ENCODE measurements around the gene HYAL3.

Gene HYAL3

GRCh38 chr3:50340147-50340447, 40.9 kb upstream of the HYAL3 start:
- Histone ChIP-seq H3K36me3 (ENCODE audit: control insufficient read depth, insufficient read depth, low read length) (no peaks in the 10 kb centered on the region), H3K4me2 (ENCODE audit: low read length) (peak overlapping the region; percentile 41), H3K4me1 (peaks cover 22% of the 10 kb centered on the region), H3K27me3 (ENCODE audit: control insufficient read depth, insufficient read depth, low read length) (no peaks in the 10 kb centered on the region), H3K9me3 (ENCODE audit: control insufficient read depth, low read length) (no peaks in the 10 kb centered on the region), H2AFZ (no peak overlapping the region), H3K9ac (no peak overlapping the region), H3K27ac (no peak overlapping the region), H3K79me2 (no peaks in the 10 kb centered on the region), H3K4me3 (ENCODE audit: low read depth, low read length) (no peak overlapping the region)
- no peak for TF ChIP-seq CTCF (IDR thresholded peaks at IDR 0.05)

DNA sequence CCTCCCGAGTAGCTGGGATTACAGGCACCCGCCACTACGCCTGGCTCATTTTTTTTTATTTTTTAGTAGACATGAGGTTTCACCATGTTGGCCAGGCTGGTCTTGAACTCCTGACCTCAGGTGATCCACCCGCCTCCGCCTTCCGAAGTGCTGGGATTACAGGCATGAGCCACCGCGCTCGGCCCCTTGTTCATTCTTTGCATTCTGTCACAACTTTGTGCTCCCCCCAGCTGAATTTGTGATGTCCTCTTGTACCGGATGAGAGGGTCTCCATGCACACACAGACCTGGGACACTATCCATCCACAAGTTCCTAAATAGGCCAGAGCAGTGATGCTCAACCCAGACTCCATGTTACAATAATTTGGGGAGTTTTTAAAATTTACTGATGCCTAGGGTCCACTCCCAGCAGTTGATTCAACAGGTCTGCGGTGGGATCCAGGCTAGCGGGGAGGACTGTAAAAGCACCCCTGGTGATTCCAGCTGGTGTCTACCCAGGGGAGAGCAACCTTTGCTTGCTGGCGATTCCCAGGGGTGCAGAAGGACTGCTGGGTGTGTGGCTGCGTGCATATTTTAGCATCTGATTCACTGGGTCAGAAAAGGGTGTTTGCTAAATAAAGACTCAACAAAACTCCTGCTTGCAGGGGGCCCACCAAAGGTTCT, 40.4 kb upstream of the HYAL3 start:
- Histone ChIP-seq H3K4me3 (ENCODE audit: low read depth, low read length) (no peak overlapping the region), H3K4me1 (peaks cover 18% of the 10 kb centered on the region), H3K9me3 (ENCODE audit: control insufficient read depth, low read length) (no peaks in the 10 kb centered on the region), H3K27me3 (ENCODE audit: control insufficient read depth, insufficient read depth, low read length) (no peaks in the 10 kb centered on the region), H3K36me3 (ENCODE audit: control insufficient read depth, insufficient read depth, low read length) (no peaks in the 10 kb centered on the region), H3K4me2 (ENCODE audit: low read length) (peak overlapping the region; percentile 41), H3K9ac (no peak overlapping the region), H2AFZ (no peak overlapping the region), H3K27ac (peak overlapping the region; percentile 30), H3K79me2 (no peaks in the 10 kb centered on the region)
- no peak for TF ChIP-seq CTCF (IDR thresholded peaks at IDR 0.05)

- no peak for TF ChIP-seq CTCF (IDR thresholded peaks at IDR 0.05)
- Histone ChIP-seq H3K4me1 (peaks cover 18% of the 10 kb centered on the region), H2AFZ (no peak overlapping the region), H3K4me3 (ENCODE audit: low read depth, low read length) (no peak overlapping the region), H3K79me2 (no peaks in the 10 kb centered on the region), H3K9ac (no peak overlapping the region), H3K4me2 (ENCODE audit: low read length) (no peak overlapping the region), H3K27ac (peak overlapping the region; percentile 30), H3K9me3 (ENCODE audit: control insufficient read depth, low read length) (no peaks in the 10 kb centered on the region), H3K27me3 (ENCODE audit: control insufficient read depth, insufficient read depth, low read length) (no peaks in the 10 kb centered on the region), H3K36me3 (ENCODE audit: control insufficient read depth, insufficient read depth, low read length) (no peaks in the 10 kb centered on the region)
Observed at GRCh38 chr3:50338965-50339364, 39.8 kb upstream of the HYAL3 start.

GRCh38 chr3:50337175-50337861, 38.1 kb upstream of the HYAL3 start:
- Histone ChIP-seq H3K4me1 (peaks cover 9% of the 10 kb centered on the region), H3K79me2 (no peaks in the 10 kb centered on the region), H3K36me3 (ENCODE audit: control insufficient read depth, insufficient read depth, low read length) (no peaks in the 10 kb centered on the region), H2AFZ (peak overlapping the region; percentile 97), H3K27ac (peak overlapping the region; percentile 57), H3K9me3 (ENCODE audit: control insufficient read depth, low read length) (no peaks in the 10 kb centered on the region), H3K27me3 (ENCODE audit: control insufficient read depth, insufficient read depth, low read length) (no peaks in the 10 kb centered on the region), H3K4me2 (ENCODE audit: low read length) (peak overlapping the region; percentile 100), H3K4me3 (ENCODE audit: low read depth, low read length) (peak overlapping the region; percentile 76), H3K9ac (peak overlapping the region; percentile 49)
- no peak for TF ChIP-seq CTCF (IDR thresholded peaks at IDR 0.05)

All from parathyroid adenoma (tissue), 2 donors.